ENCODE data around the gene NT5DC1.
A peak's percentile ranks its signal among the peaks of the same experiment; 100 is the strongest.

Gene NT5DC1

DNA sequence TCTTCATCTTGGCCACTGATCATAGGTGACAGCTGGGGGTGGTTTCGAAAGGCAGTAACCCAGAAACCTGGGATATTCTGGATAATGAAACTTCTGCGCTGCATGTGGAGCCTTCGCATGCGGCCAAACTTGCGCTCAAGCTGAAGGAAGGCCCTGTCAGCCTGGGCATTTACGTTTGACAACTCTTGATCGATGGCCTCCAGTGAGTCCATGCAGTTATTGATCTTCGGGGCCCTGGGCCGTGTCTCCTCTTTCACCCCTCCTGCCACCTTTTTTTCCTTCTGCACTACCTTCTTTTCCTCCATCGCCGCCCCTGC is 152.5 kb downstream of the NT5DC1 start:
- H3K27me3 Mint-ChIP-seq (ENCODE audit: low read depth, poor library complexity), result no peaks in the 10 kb centered on the region
- peaks cover 14% of the 10 kb centered on the region for H3K4me1 Mint-ChIP-seq
- peaks cover 23% of the 10 kb centered on the region for H3K36me3 Mint-ChIP-seq (ENCODE audit: low read depth)
- no peak overlapping the region for H3K27ac Mint-ChIP-seq
- DNase-seq, result no peak
- H3K9me3 Mint-ChIP-seq, result no peaks in the 10 kb centered on the region
- TF ChIP-seq, protein P1, sequence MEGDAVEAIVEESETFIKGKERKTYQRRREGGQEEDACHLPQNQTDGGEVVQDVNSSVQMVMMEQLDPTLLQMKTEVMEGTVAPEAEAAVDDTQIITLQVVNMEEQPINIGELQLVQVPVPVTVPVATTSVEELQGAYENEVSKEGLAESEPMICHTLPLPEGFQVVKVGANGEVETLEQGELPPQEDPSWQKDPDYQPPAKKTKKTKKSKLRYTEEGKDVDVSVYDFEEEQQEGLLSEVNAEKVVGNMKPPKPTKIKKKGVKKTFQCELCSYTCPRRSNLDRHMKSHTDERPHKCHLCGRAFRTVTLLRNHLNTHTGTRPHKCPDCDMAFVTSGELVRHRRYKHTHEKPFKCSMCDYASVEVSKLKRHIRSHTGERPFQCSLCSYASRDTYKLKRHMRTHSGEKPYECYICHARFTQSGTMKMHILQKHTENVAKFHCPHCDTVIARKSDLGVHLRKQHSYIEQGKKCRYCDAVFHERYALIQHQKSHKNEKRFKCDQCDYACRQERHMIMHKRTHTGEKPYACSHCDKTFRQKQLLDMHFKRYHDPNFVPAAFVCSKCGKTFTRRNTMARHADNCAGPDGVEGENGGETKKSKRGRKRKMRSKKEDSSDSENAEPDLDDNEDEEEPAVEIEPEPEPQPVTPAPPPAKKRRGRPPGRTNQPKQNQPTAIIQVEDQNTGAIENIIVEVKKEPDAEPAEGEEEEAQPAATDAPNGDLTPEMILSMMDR (IDR thresholded peaks at IDR 0.05), result no peak
- no peak overlapping the region for H3K4me3 Mint-ChIP-seq

DNA sequence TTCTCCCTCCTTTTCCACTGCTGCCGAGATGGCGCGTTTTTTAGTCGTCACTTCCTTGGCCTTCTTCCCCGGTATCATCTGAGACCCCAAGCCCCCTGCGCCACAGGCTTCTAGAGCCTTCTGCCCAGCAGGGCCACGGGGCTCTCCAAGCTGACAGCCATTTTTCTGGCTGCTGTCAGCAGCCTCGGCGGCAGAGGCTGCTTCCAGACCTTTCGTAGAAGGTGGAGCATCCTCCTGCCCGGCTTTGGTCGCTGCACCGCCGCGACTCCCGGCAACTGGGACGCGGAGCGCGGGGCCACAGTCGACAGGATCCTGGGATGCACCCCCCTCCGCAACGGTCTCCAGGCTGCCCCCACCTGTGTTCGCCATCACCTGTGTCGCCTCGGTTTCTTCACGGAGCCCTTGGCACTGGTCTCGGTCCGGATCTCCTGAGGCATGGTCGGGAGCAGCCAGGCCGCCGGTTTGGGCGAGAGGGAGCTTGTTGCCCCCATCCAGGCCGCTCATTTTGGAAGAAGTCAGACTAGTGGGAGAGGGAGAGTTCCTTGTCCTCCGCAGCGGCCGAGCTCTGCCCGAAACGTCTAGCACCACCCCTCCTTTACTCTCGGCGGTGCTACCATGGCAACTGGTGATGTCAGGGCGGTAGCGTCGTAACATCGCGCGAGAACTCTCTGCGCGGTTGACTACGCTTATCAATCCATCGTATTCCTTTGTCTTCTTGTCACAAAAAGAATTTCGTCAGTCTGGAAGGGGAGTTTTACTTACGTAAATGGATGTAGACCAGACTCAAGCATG is 153.0 kb downstream of the NT5DC1 start, which contains the start of gene TSPYL4:
TSPYL4 (minus strand) TSS at position 571 of the 792 bp plus-strand sequence; CDS start at position 504, 67 bp downstream.
- H3K4me1 Mint-ChIP-seq, result peaks cover 9% of the 10 kb centered on the region

GRCh38 chr6:116254297-116255056 is 153.8 kb downstream of the NT5DC1 start:
- H3K27ac Mint-ChIP-seq, result no peak overlapping the region
- no peak for DNase-seq
- no peak overlapping the region for H3K4me3 Mint-ChIP-seq
- no peaks in the 10 kb centered on the region for H3K27me3 Mint-ChIP-seq (ENCODE audit: low read depth, poor library complexity)
- peaks cover 5% of the 10 kb centered on the region for H3K4me1 Mint-ChIP-seq
- peaks cover under 1% of the 10 kb centered on the region for H3K9me3 Mint-ChIP-seq
- TF ChIP-seq, protein P1 (IDR thresholded peaks at IDR 0.05), result no peak
- peaks cover 31% of the 10 kb centered on the region for H3K36me3 Mint-ChIP-seq (ENCODE audit: low read depth)

More for the DNA sequence above, 153.0 kb downstream of the NT5DC1 start, which contains the start of gene TSPYL4:
- TF ChIP-seq, protein P1 (IDR thresholded peaks at IDR 0.05), result no peak
- peaks cover 23% of the 10 kb centered on the region for H3K36me3 Mint-ChIP-seq (ENCODE audit: low read depth)
- DNase-seq, result peak; percentile 91
- H3K27ac Mint-ChIP-seq, result no peak within 1 kb of the TSS
- no peaks in the 10 kb centered on the region for H3K27me3 Mint-ChIP-seq (ENCODE audit: low read depth, poor library complexity)
- H3K4me3 Mint-ChIP-seq, result no peak within 1 kb of the TSS
- H3K9me3 Mint-ChIP-seq, result no peaks in the 10 kb centered on the region

- peaks cover 36% of the 10 kb centered on the region for H3K36me3 Mint-ChIP-seq (ENCODE audit: low read depth)
- no peak overlapping the region for H3K4me3 Mint-ChIP-seq
- no peaks in the 10 kb centered on the region for H3K27me3 Mint-ChIP-seq (ENCODE audit: low read depth, poor library complexity)
- H3K4me1 Mint-ChIP-seq, result peaks cover 5% of the 10 kb centered on the region
- peaks cover 8% of the 10 kb centered on the region for H3K9me3 Mint-ChIP-seq
- DNase-seq, result no peak
- TF ChIP-seq, protein P1 (IDR thresholded peaks at IDR 0.05), result no peak
- no peak overlapping the region for H3K27ac Mint-ChIP-seq
Observed at GRCh38 chr6:116255246-116255800, 154.7 kb downstream of the NT5DC1 start.

GRCh38 chr6:116256694-116257093 is 156.0 kb downstream of the NT5DC1 start:
- H3K27ac Mint-ChIP-seq, result no peak overlapping the region
- peaks cover 2% of the 10 kb centered on the region for H3K27me3 Mint-ChIP-seq (ENCODE audit: low read depth, poor library complexity)
- peaks cover 46% of the 10 kb centered on the region for H3K36me3 Mint-ChIP-seq (ENCODE audit: low read depth)
- DNase-seq, result no peak
- H3K4me1 Mint-ChIP-seq, result peaks cover 5% of the 10 kb centered on the region
- H3K9me3 Mint-ChIP-seq, result peaks cover 21% of the 10 kb centered on the region
- H3K4me3 Mint-ChIP-seq, result no peak overlapping the region
- TF ChIP-seq, protein P1 (IDR thresholded peaks at IDR 0.05), result no peak

All from nephron progenitor cell (in vitro differentiated cells).